CD14-positive monocyte (primary cell): ENCODE results near the gene NRP2. TPM values are rescaled to one million over a fixed set of nuclear protein-coding genes. Genes with fewer than 3 reads are reported as not detected.

Source experiments
- DNase-seq, 3 donors: peaks; one replicate each; pipeline ENCODE4 v3.0.0-alpha.2; 2011 to 2022
- H2AFZ ChIP-seq: 2 replicates; pipeline ENCODE4 v1.6.0; 2012; ENCODE audit warnings: mild to moderate bottlenecking, low read depth, low read length, inconsistent platforms; ENCODE audit not compliant: insufficient read depth, poor library complexity, severe bottlenecking
- H3K27ac ChIP-seq, 2 donors: 1 replicate in 1 of 2; 2 replicates in 1 of 2; pipeline ENCODE4 v1.5.1; 2012 to 2013; ENCODE audit warnings: low read length in 2 of 2, control low read depth in 1 of 2, inconsistent platforms in 1 of 2, low read depth in 1 of 2, mild to moderate bottlenecking in 1 of 2
- H3K27me3 ChIP-seq, 2 donors: one replicate each; pipeline versions ENCODE4 v1.6.0 to v1.6.1; 2011 to 2013; ENCODE audit warnings: low read length in 2 of 2; ENCODE audit not compliant: control insufficient read depth in 2 of 2, insufficient read depth in 2 of 2
- H3K36me3 ChIP-seq, 2 donors: replicated peaks in 1 of 2; 1 replicate in 1 of 2; 2 replicates in 1 of 2; pipeline versions ENCODE4 v1.5.1 to v1.6.1; 2012 to 2013; ENCODE audit warnings: low read length in 2 of 2, control low read depth in 1 of 2, inconsistent platforms in 1 of 2, mild to moderate bottlenecking in 1 of 2; ENCODE audit not compliant: insufficient read depth in 2 of 2, control insufficient read depth in 1 of 2
- H3K4me1 ChIP-seq, 2 donors: 1 replicate in 1 of 2; 2 replicates in 1 of 2; pipeline versions ENCODE4 v1.5.1 to v1.6.1; 2012 to 2013; ENCODE audit warnings: low read length in 2 of 2, control low read depth in 1 of 2, inconsistent platforms in 1 of 2, mild to moderate bottlenecking in 1 of 2, moderate library complexity in 1 of 2; ENCODE audit not compliant: insufficient read depth in 2 of 2, control insufficient read depth in 1 of 2
- H3K4me2 ChIP-seq: replicated peaks from 2 replicates; pipeline ENCODE3; 2012; ENCODE audit warnings: low read length, moderate library complexity, mild to moderate bottlenecking; ENCODE audit not compliant: poor library complexity, severe bottlenecking; ENCODE audit errors: extremely low read depth
- H3K4me3 ChIP-seq, 3 experiments: fragments of 200-600 bp in 1 of 3; sonication (generic) in 1 of 3; replicated peaks in 1 of 3; 1 replicate in 2 of 3; 2 replicates in 1 of 3; pipeline ENCODE4 v1.5.1; 2011 to 2013; ENCODE audit warnings: low read length in 3 of 3, mild to moderate bottlenecking in 3 of 3, control low read depth in 2 of 3, low read depth in 2 of 3, inconsistent platforms in 1 of 3, moderate library complexity in 1 of 3
- H3K79me2 ChIP-seq: 2 replicates; pipeline ENCODE4 v1.6.0; 2012; ENCODE audit warnings: mild to moderate bottlenecking, control low read depth, inconsistent platforms, low read length, moderate library complexity; ENCODE audit not compliant: insufficient read depth
- H3K9ac ChIP-seq: 2 replicates; pipeline ENCODE4 v1.6.0; 2017; ENCODE audit warnings: low read length, mild to moderate bottlenecking; ENCODE audit not compliant: insufficient read depth, poor library complexity, severe bottlenecking
- H3K9me3 ChIP-seq, 2 donors: replicated peaks in 1 of 2; 1 replicate in 1 of 2; 2 replicates in 1 of 2; pipeline versions ENCODE4 v1.5.1 to v1.6.1; 2012 to 2013; ENCODE audit warnings: low read length in 2 of 2, control low read depth in 1 of 2; ENCODE audit not compliant: control insufficient read depth in 1 of 2, insufficient read depth in 1 of 2
- H4K20me1 ChIP-seq: 2 replicates; pipeline ENCODE4 v1.6.0; 2012; ENCODE audit warnings: mild to moderate bottlenecking, low read length, control low read depth, moderate library complexity; ENCODE audit not compliant: insufficient read depth
- H3K27ac Mint-ChIP-seq, 7 donors: one replicate each; pipeline ENCODE4 v1.8.0; 2020; ENCODE audit warnings: mild to moderate bottlenecking in 7 of 7, mixed read lengths in 7 of 7, moderate library complexity in 6 of 7, inconsistent platforms in 2 of 7
- H3K27me3 Mint-ChIP-seq, 3 donors: one replicate each; pipeline ENCODE4 v1.8.0; 2021 to 2022; ENCODE audit warnings: low read depth in 3 of 3, mild to moderate bottlenecking in 3 of 3, mixed read lengths in 3 of 3, moderate library complexity in 3 of 3, inconsistent platforms in 1 of 3
- H3K36me3 Mint-ChIP-seq, 2 donors: one replicate each; pipeline ENCODE4 v1.8.0; 2020; ENCODE audit warnings: mixed read lengths in 2 of 2, inconsistent platforms in 1 of 2, mild to moderate bottlenecking in 1 of 2
- H3K4me1 Mint-ChIP-seq: one replicate; pipeline ENCODE4 v1.8.0; 2020; ENCODE audit warnings: mild to moderate bottlenecking, mixed read lengths
- H3K4me3 Mint-ChIP-seq, 2 donors: one replicate each; pipeline ENCODE4 v1.8.0; 2020; ENCODE audit warnings: mild to moderate bottlenecking in 2 of 2, mixed read lengths in 2 of 2, moderate library complexity in 1 of 2
- H3K9me3 Mint-ChIP-seq, 7 donors: one replicate each; pipeline ENCODE4 v1.8.0; 2020 to 2022; ENCODE audit warnings: mixed read lengths in 7 of 7, mild to moderate bottlenecking in 6 of 7, moderate library complexity in 6 of 7, inconsistent platforms in 2 of 7
- CTCF ChIP-seq: fragments of 200-600 bp; IDR thresholded peaks from one replicate; pipeline ENCODE4 v1.8.0; 2022; ENCODE audit warnings: antibody characterized with exemption, mild to moderate bottlenecking
- WGBS: methylation state at CpG from one replicate; pipeline ENCODE4 v1.1.5; 2013; ENCODE audit warnings: missing lambda C conversion rate; ENCODE audit not compliant: insufficient coverage; 5-methylcytosine and 5-hydroxymethylcytosine counted together
- intact Hi-C, 2 donors: fragments of 100-400 bp; cut with micrococcal nuclease; formaldehyde crosslinking; loops; one replicate each; pipeline versions ENCODE4 v1.15.0 to v1.15.1; 2023
- polyA plus RNA-seq, 3 donors: library from polyadenylated mRNA; depleted of rRNA in 1 of 3; unstranded in 2 of 3; stranded (reverse) in 1 of 3; fragments of 300-500 nt in 2 of 3; fragments of >200 nt in 1 of 3; fragmentation: Illumina TruSeq in 2 of 3; gene quantifications; 1 replicate in 2 of 3; 2 replicates in 1 of 3; pipeline ENCODE4 v1.2.3, GENCODE V29; 2012 to 2021

The NRP2 gene
- polyA plus RNA-seq, 3 donors = 0.97 to 3.3 (median 1.6) TPM

- Histone ChIP-seq H3K9ac (no peak overlapping the region), H3K36me3 (no peaks in the 10 kb centered on the region), H3K4me3 (no peak overlapping the region), H3K4me2 (no peak overlapping the region), H3K4me1 (no peaks in the 10 kb centered on the region), H3K27ac (no peak overlapping the region), H4K20me1 (no peaks in the 10 kb centered on the region), H3K9me3 (no peaks in the 10 kb centered on the region), H2AFZ (no peak overlapping the region), H3K27me3 (peaks cover 0 to 4% of the 10 kb centered on the region in 2 donors), H3K79me2 (no peaks in the 10 kb centered on the region)
- Mint-ChIP-seq H3K4me1 (no peaks in the 10 kb centered on the region), H3K4me3 (no peak overlapping the region), H3K36me3 (no peaks in the 10 kb centered on the region), H3K27ac (no peak overlapping the region), H3K9me3 (peaks cover 0 to 2% (median 0%) of the 10 kb centered on the region in 7 donors), H3K27me3 (peaks cover 3 to 12% (median 10%) of the 10 kb centered on the region in 3 donors)
- intact Hi-C loops = no loop called here
- 81% methylated on average over 4 of the region's 8 CpGs for WGBS
- DNase-seq = no peak
- no peak for TF ChIP-seq CTCF
Measured at GRCh38 chr2:205659922-205660321, 22.4 kb upstream of the NRP2 start.

GRCh38 chr2:205660521-205661124 is 21.7 kb upstream of the NRP2 start:
- no peaks in the 10 kb centered on the region for H3K4me1 Mint-ChIP-seq
- Histone ChIP-seq H3K79me2 (no peaks in the 10 kb centered on the region), H3K27me3 (peaks cover 0 to 4% of the 10 kb centered on the region in 2 donors), H3K36me3 (no peaks in the 10 kb centered on the region), H3K27ac (no peak overlapping the region), H3K4me2 (no peak overlapping the region), H3K4me1 (no peaks in the 10 kb centered on the region), H4K20me1 (no peaks in the 10 kb centered on the region), H2AFZ (no peak overlapping the region), H3K4me3 (no peak overlapping the region), H3K9ac (no peak overlapping the region), H3K9me3 (no peaks in the 10 kb centered on the region)
- no peak overlapping the region for H3K4me3 Mint-ChIP-seq
- peaks cover 0 to 5% (median 0%) of the 10 kb centered on the region in 7 donors for H3K9me3 Mint-ChIP-seq
- DNase-seq = no peak
- peaks cover 1 to 13% (median 10%) of the 10 kb centered on the region in 3 donors for H3K27me3 Mint-ChIP-seq
- TF ChIP-seq CTCF = no peak
- 49% methylated on average over 6 of the region's 8 CpGs for WGBS
- H3K27ac Mint-ChIP-seq = no peak overlapping the region
- no peaks in the 10 kb centered on the region for H3K36me3 Mint-ChIP-seq
- intact Hi-C loops = no loop called here
